Parathyroid adenoma (tissue), 2 donors: Measurements from ENCODE around the gene RESP18.
A peak's percentile ranks its signal among the peaks of the same experiment; 100 is the strongest.

ENCODE experiments used
- H2AFZ ChIP-seq: fragments of 300-600 bp; sonication (generic); one replicate; pipeline ENCODE4 v1.7.0; 2017; ENCODE audit warnings: antibody characterized with exemption, mild to moderate bottlenecking
- H3K27ac ChIP-seq: fragments of 300-600 bp; sonication (generic); one replicate; pipeline ENCODE4 v1.7.0; 2017
- H3K27me3 ChIP-seq: fragments of 300-600 bp; sonication (generic); one replicate; pipeline ENCODE4 v1.7.0; 2017; ENCODE audit warnings: low read length; ENCODE audit not compliant: control insufficient read depth, insufficient read depth
- H3K36me3 ChIP-seq: fragments of 300-600 bp; sonication (generic); one replicate; pipeline ENCODE4 v1.7.0; 2017; ENCODE audit warnings: low read length; ENCODE audit not compliant: control insufficient read depth, insufficient read depth
- H3K4me1 ChIP-seq: fragments of 300-600 bp; sonication (generic); one replicate; pipeline ENCODE4 v1.7.0; 2017; ENCODE audit warnings: control low read depth
- H3K4me2 ChIP-seq: fragments of 300-600 bp; sonication (generic); one replicate; pipeline ENCODE4 v1.7.0; 2017; ENCODE audit warnings: low read length
- H3K4me3 ChIP-seq: fragments of 300-600 bp; sonication (generic); one replicate; pipeline ENCODE4 v1.7.0; 2017; ENCODE audit warnings: low read depth, low read length
- H3K79me2 ChIP-seq: fragments of 300-600 bp; sonication (generic); one replicate; pipeline ENCODE4 v1.7.0; 2017; ENCODE audit warnings: control low read depth
- H3K9ac ChIP-seq: fragments of 300-600 bp; sonication (generic); one replicate; pipeline ENCODE4 v1.7.0; 2017; ENCODE audit warnings: mild to moderate bottlenecking
- H3K9me3 ChIP-seq: fragments of 300-600 bp; sonication (generic); one replicate; pipeline ENCODE4 v1.7.0; 2017; ENCODE audit warnings: low read length; ENCODE audit not compliant: control insufficient read depth
- TF ChIP-seq, protein P1 (sequence below): fragments of 300-600 bp; sonication (generic); IDR thresholded peaks from one replicate; pipeline ENCODE4 v1.7.0; 2017; ENCODE audit warnings: antibody characterized with exemption, mild to moderate bottlenecking
- donor health status: primary hyperparathyroidism.

Gene RESP18

DNA sequence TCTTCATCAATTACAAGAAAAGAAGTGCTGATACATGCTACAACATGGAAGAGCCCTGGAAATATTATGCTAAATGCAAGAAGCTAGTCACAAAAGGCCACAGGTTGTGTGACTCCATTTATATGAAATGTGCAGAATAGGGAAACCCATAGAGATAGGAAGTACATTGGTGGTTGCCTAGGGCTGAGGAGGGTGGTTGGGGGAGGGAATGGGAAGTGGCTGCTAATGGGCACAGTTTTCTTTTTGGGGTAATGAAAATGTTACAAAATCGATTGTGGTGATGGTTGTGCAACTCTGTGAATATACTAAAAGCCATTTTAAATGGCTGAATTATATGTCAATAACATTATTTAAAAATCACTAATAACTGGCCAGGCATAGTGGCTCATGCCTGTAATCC, 24.3 kb upstream of the RESP18 start:
- Histone ChIP-seq H3K79me2 (no peaks in the 10 kb centered on the region), H3K4me1 (peaks cover 6% of the 10 kb centered on the region), H3K27ac (no peak overlapping the region), H3K9me3 (no peaks in the 10 kb centered on the region), H3K4me3 (no peak overlapping the region), H3K27me3 (peaks cover 2% of the 10 kb centered on the region), H2AFZ (no peak overlapping the region), H3K36me3 (no peaks in the 10 kb centered on the region), H3K9ac (no peak overlapping the region), H3K4me2 (no peak overlapping the region)
- TF ChIP-seq, protein P1, sequence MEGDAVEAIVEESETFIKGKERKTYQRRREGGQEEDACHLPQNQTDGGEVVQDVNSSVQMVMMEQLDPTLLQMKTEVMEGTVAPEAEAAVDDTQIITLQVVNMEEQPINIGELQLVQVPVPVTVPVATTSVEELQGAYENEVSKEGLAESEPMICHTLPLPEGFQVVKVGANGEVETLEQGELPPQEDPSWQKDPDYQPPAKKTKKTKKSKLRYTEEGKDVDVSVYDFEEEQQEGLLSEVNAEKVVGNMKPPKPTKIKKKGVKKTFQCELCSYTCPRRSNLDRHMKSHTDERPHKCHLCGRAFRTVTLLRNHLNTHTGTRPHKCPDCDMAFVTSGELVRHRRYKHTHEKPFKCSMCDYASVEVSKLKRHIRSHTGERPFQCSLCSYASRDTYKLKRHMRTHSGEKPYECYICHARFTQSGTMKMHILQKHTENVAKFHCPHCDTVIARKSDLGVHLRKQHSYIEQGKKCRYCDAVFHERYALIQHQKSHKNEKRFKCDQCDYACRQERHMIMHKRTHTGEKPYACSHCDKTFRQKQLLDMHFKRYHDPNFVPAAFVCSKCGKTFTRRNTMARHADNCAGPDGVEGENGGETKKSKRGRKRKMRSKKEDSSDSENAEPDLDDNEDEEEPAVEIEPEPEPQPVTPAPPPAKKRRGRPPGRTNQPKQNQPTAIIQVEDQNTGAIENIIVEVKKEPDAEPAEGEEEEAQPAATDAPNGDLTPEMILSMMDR: no peak

DNA sequence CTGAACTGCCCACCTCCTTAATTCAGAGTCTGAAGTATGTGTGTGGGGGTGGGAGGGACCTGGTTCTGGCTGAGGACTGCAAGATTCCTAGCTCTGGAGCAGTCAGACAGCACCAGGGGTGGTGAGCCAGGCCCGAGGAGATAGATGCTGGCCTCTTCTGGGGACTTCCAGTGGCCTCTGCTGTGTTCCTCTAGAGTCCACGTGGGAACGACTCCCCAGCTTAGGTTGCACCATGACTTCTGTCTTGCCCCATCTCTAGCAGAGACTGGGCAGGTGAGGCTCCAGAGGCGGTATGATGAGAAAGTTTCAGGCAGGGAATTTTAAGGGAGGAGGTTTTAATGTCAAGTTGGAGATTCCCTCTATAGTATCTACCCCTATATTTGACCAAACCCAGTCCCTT, 22.0 kb upstream of the RESP18 start:
- H3K79me2 ChIP-seq: no peaks in the 10 kb centered on the region
- H3K4me2 ChIP-seq: no peak overlapping the region
- TF ChIP-seq, protein P1: no peak
- no peak overlapping the region for H3K4me3 ChIP-seq
- peaks cover 2% of the 10 kb centered on the region for H3K27me3 ChIP-seq
- no peak overlapping the region for H3K27ac ChIP-seq
- no peak overlapping the region for H3K9ac ChIP-seq
- H3K9me3 ChIP-seq: no peaks in the 10 kb centered on the region
- H3K36me3 ChIP-seq: no peaks in the 10 kb centered on the region
- peaks cover 6% of the 10 kb centered on the region for H3K4me1 ChIP-seq
- H2AFZ ChIP-seq: no peak overlapping the region

DNA sequence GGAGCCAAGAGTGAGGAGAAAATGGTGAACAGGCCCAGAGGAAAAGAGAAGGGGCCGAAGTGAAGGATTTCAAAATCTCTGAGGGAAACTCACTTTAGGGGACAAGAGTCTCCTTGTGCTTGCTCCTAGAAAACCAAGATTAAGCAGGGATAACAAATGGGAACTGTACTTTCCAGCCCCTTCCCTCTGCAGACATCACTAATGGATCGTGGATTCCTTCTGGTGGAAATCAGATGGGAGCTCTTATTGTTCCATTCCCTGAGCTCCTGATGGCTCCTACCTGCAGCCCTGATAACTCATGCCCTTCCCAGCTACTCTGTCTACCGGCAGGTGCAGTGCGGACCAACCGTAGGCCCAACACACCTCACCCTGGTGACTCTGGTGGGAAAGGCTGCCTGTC, 20.6 kb upstream of the RESP18 start:
- H3K36me3 ChIP-seq: no peaks in the 10 kb centered on the region
- no peaks in the 10 kb centered on the region for H3K4me1 ChIP-seq
- no peak overlapping the region for H3K27ac ChIP-seq
- no peaks in the 10 kb centered on the region for H3K27me3 ChIP-seq
- H3K9ac ChIP-seq: no peak overlapping the region
- no peaks in the 10 kb centered on the region for H3K9me3 ChIP-seq
- no peak overlapping the region for H3K4me3 ChIP-seq
- TF ChIP-seq, protein P1: no peak
- no peaks in the 10 kb centered on the region for H3K79me2 ChIP-seq
- H3K4me2 ChIP-seq: no peak overlapping the region
- H2AFZ ChIP-seq: no peak overlapping the region

- H3K36me3 ChIP-seq: no peaks in the 10 kb centered on the region
- no peak overlapping the region for H3K9ac ChIP-seq
- H3K27me3 ChIP-seq: no peaks in the 10 kb centered on the region
- no peak overlapping the region for H3K4me2 ChIP-seq
- H3K4me3 ChIP-seq: no peak overlapping the region
- no peaks in the 10 kb centered on the region for H3K79me2 ChIP-seq
- no peaks in the 10 kb centered on the region for H3K4me1 ChIP-seq
- no peak overlapping the region for H3K27ac ChIP-seq
- TF ChIP-seq, protein P1: peak; percentile 80
- H3K9me3 ChIP-seq: no peaks in the 10 kb centered on the region
- H2AFZ ChIP-seq: no peak overlapping the region
These were observed 20.0 kb upstream of the RESP18 start for GRCh38 chr2:219352448-219353023.

- Histone ChIP-seq H3K79me2 (no peaks in the 10 kb centered on the region), H2AFZ (no peak overlapping the region), H3K4me3 (no peak overlapping the region), H3K9ac (no peak overlapping the region), H3K4me1 (no peaks in the 10 kb centered on the region), H3K27me3 (no peaks in the 10 kb centered on the region), H3K36me3 (no peaks in the 10 kb centered on the region), H3K27ac (no peak overlapping the region), H3K4me2 (no peak overlapping the region), H3K9me3 (no peaks in the 10 kb centered on the region)
- TF ChIP-seq, protein P1: no peak
These were observed 18.2 kb upstream of the RESP18 start for GRCh38 chr2:219350710-219351221.
